Type B pancreatic cell (in vitro differentiated cells): ENCODE measurements around the gene CRTC3. TPM values are rescaled to one million over a fixed set of nuclear protein-coding genes. Genes with fewer than 3 reads are reported as not detected.
"Not testable (repeated sequence)": the region's sequence is repeated elsewhere in the genome, so short reads cannot be mapped to it uniquely, and the experiment has no call there.

Source experiments
- DNase-seq: peaks from one replicate; pipeline ENCODE4 v3.0.0; 2021; ENCODE audit warnings: mixed read lengths; ENCODE audit not compliant: unreplicated experiment; ENCODE audit errors: extremely low spot score
- H3K27ac Mint-ChIP-seq: 2 replicates; pipeline ENCODE4 v1.8.0; 2021; ENCODE audit warnings: mild to moderate bottlenecking, mixed read lengths
- H3K27me3 Mint-ChIP-seq: 2 replicates; pipeline ENCODE4 v1.8.0; 2021; ENCODE audit warnings: mixed read lengths
- H3K36me3 Mint-ChIP-seq: 2 replicates; pipeline ENCODE4 v1.8.0; 2021; ENCODE audit warnings: mixed read lengths
- H3K4me1 Mint-ChIP-seq: one replicate; pipeline ENCODE4 v1.8.0; 2021; ENCODE audit warnings: mixed read lengths; ENCODE audit not compliant: unreplicated experiment
- H3K4me3 Mint-ChIP-seq: 2 replicates; pipeline ENCODE4 v1.8.0; 2021; ENCODE audit warnings: mild to moderate bottlenecking, mixed read lengths
- H3K9me3 Mint-ChIP-seq: 2 replicates; pipeline ENCODE4 v1.8.0; 2021; ENCODE audit warnings: mixed read lengths
- total RNA-seq: library from RNA; stranded (reverse); gene quantifications from 2 replicates; pipeline ENCODE4 v1.2.1, GENCODE V29; 2021; ENCODE audit warnings: low replicate concordance
- TF ChIP-seq, protein P1 (sequence below): fragments of 200-600 bp; sonication (generic); conservative IDR thresholded peaks from 2 replicates; pipeline ENCODE4 v1.5.0; 2021; ENCODE audit warnings: antibody characterized with exemption, mild to moderate bottlenecking

CRTC3 gene
- total RNA-seq, 1 donor from 2014 or later = 31.4 TPM

DNA sequence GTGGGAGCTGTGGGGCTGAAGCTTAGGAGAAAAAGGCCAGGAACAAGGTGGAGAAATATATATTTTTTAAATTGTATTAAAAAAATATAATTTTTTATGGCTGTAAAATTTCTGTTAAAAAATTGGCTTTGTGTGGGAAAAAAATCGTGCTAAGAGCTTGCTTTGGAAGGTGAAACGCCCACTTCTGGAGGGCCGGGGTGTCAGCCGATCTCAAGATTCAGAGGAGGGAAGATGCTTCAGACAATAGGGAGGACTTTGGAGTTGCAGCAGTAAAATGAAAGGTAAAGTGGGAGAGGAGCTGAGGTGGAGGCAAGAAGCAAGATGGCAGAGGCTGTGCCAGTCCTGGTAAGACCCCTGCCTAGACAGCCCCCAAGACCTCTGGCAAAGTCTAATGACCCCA is 141.5 kb downstream of the CRTC3 start:
- no peaks in the 10 kb centered on the region for H3K36me3 Mint-ChIP-seq
- no peak for DNase-seq
- H3K27ac Mint-ChIP-seq = no peak overlapping the region
- no peaks in the 10 kb centered on the region for H3K9me3 Mint-ChIP-seq
- TF ChIP-seq, protein P1, sequence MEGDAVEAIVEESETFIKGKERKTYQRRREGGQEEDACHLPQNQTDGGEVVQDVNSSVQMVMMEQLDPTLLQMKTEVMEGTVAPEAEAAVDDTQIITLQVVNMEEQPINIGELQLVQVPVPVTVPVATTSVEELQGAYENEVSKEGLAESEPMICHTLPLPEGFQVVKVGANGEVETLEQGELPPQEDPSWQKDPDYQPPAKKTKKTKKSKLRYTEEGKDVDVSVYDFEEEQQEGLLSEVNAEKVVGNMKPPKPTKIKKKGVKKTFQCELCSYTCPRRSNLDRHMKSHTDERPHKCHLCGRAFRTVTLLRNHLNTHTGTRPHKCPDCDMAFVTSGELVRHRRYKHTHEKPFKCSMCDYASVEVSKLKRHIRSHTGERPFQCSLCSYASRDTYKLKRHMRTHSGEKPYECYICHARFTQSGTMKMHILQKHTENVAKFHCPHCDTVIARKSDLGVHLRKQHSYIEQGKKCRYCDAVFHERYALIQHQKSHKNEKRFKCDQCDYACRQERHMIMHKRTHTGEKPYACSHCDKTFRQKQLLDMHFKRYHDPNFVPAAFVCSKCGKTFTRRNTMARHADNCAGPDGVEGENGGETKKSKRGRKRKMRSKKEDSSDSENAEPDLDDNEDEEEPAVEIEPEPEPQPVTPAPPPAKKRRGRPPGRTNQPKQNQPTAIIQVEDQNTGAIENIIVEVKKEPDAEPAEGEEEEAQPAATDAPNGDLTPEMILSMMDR = no peak
- no peaks in the 10 kb centered on the region for H3K4me1 Mint-ChIP-seq
- H3K4me3 Mint-ChIP-seq = no peak overlapping the region
- no peaks in the 10 kb centered on the region for H3K27me3 Mint-ChIP-seq

GRCh38 chr15:90673357-90673756 is 143.6 kb downstream of the CRTC3 start:
- not testable (repeated sequence) for H3K4me3 Mint-ChIP-seq, H3K4me1 Mint-ChIP-seq, H3K27ac Mint-ChIP-seq, DNase-seq, H3K36me3 Mint-ChIP-seq, H3K27me3 Mint-ChIP-seq, H3K9me3 Mint-ChIP-seq

DNA sequence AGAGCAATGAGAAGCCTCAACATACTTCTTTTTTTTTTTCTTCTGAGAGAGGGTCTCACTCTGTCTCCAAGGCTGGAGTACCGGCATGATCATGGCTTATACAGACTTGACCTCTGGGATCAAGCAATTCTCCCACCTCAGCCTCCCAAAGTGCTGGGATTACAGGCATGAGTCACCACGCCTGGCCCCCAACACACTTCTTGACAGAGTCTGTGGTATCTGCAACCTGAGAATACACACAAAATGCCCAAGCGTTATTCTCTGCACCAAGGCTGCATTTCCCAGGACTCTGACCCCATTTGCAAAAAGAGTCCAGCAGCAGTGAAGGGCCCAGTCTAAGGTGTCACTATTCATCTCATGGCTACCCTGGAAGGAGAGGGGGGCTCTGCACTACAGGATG is 144.8 kb downstream of the CRTC3 start:
- Mint-ChIP-seq H3K36me3 (no peaks in the 10 kb centered on the region), H3K4me3 (no peak overlapping the region), H3K9me3 (no peaks in the 10 kb centered on the region), H3K27me3 (no peaks in the 10 kb centered on the region), H3K4me1 (no peaks in the 10 kb centered on the region), H3K27ac (no peak overlapping the region)
- DNase-seq = no peak
- TF ChIP-seq, protein P1 = no peak

DNA sequence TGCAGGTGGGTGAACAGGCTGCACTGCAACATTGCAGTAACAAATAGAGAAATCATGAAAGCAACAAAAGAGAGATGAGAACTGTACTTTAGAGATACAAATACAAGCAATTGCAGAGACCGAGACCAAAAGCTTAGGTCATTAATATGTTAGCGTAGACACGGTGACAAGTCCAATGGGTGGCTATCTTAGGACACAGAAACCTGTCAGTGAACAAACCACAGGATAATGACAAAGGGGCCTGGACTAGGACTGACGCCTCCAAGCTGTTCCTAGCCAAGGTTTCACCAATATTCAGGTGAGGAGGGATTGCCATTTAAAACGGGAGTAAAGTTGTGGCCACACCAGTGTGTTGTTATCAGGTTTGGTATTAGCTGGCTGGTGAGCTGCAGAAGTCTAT is 145.7 kb downstream of the CRTC3 start:
- no peaks in the 10 kb centered on the region for H3K4me1 Mint-ChIP-seq
- TF ChIP-seq, protein P1 = no peak
- no peak overlapping the region for H3K27ac Mint-ChIP-seq

GRCh38 chr15:90677807-90678790 is 148.4 kb downstream of the CRTC3 start:
- TF ChIP-seq, protein P1 = no peak
- Mint-ChIP-seq H3K4me1 (no peaks in the 10 kb centered on the region), H3K9me3 (no peaks in the 10 kb centered on the region), H3K27me3 (no peaks in the 10 kb centered on the region), H3K36me3 (no peaks in the 10 kb centered on the region), H3K4me3 (no peak overlapping the region), H3K27ac (no peak overlapping the region)
- DNase-seq = no peak

More for the DNA sequence above, 145.7 kb downstream of the CRTC3 start:
- no peaks in the 10 kb centered on the region for H3K27me3 Mint-ChIP-seq
- H3K9me3 Mint-ChIP-seq = no peaks in the 10 kb centered on the region
- H3K36me3 Mint-ChIP-seq = no peaks in the 10 kb centered on the region
- no peak overlapping the region for H3K4me3 Mint-ChIP-seq
- DNase-seq = no peak

GRCh38 chr15:90679959-90680358 is 150.2 kb downstream of the CRTC3 start:
- DNase-seq = no peak
- Mint-ChIP-seq H3K4me3 (no peak overlapping the region), H3K27ac (no peak overlapping the region), H3K36me3 (no peaks in the 10 kb centered on the region), H3K9me3 (no peaks in the 10 kb centered on the region), H3K4me1 (peaks cover 7% of the 10 kb centered on the region), H3K27me3 (no peaks in the 10 kb centered on the region)
- TF ChIP-seq, protein P1 = no peak
